IPS-18c (cell line): ENCODE data around the gene HNF1B.

Source experiments
- H3K4me3 ChIP-seq: 2 replicates; pipeline ENCODE4 v1.7.0; 2013; ENCODE audit warnings: low read depth, mild to moderate bottlenecking, low read length, moderate library complexity; ENCODE audit not compliant: insufficient read depth
- H3K9me3 ChIP-seq: one replicate; pipeline ENCODE4 v1.6.1; 2013; ENCODE audit warnings: mild to moderate bottlenecking, low read length, moderate library complexity; ENCODE audit not compliant: control insufficient read depth, insufficient read depth

Gene HNF1B

GRCh38 chr17:37671028-37671823 lies 73.6 kb downstream of the HNF1B start:
- no peaks in the 10 kb centered on the region for H3K9me3 ChIP-seq
- H3K4me3 ChIP-seq: no peak overlapping the region

- Histone ChIP-seq H3K9me3 (no peaks in the 10 kb centered on the region), H3K4me3 (no peak overlapping the region)
Observed at GRCh38 chr17:37667039-37667438, 77.8 kb downstream of the HNF1B start.

GRCh38 chr17:37664214-37664613 lies 80.6 kb downstream of the HNF1B start:
- H3K9me3 ChIP-seq: no peaks in the 10 kb centered on the region

GRCh38 chr17:37662353-37662752 lies 82.5 kb downstream of the HNF1B start:
- no peak overlapping the region for H3K4me3 ChIP-seq
- H3K9me3 ChIP-seq: no peaks in the 10 kb centered on the region

More at GRCh38 chr17:37664214-37664613, 80.6 kb downstream of the HNF1B start:
- no peak overlapping the region for H3K4me3 ChIP-seq

- H3K9me3 ChIP-seq: no peaks in the 10 kb centered on the region
Observed at GRCh38 chr17:37661400-37662014, 83.4 kb downstream of the HNF1B start.

GRCh38 chr17:37659925-37660324 lies 84.9 kb downstream of the HNF1B start:
- H3K4me3 ChIP-seq: no peak overlapping the region
- H3K9me3 ChIP-seq: no peaks in the 10 kb centered on the region

More at GRCh38 chr17:37661400-37662014, 83.4 kb downstream of the HNF1B start:
- H3K4me3 ChIP-seq: no peak overlapping the region

- Histone ChIP-seq H3K4me3 (no peak overlapping the region), H3K9me3 (no peaks in the 10 kb centered on the region)
Observed at GRCh38 chr17:37657202-37657601, 87.7 kb downstream of the HNF1B start.

GRCh38 chr17:37651849-37652248 lies 93.0 kb downstream of the HNF1B start:
- H3K4me3 ChIP-seq: no peak overlapping the region
- H3K9me3 ChIP-seq: no peaks in the 10 kb centered on the region

- Histone ChIP-seq H3K4me3 (no peak overlapping the region), H3K9me3 (no peaks in the 10 kb centered on the region)
Observed at GRCh38 chr17:37650419-37651003, 94.3 kb downstream of the HNF1B start.

- H3K4me3 ChIP-seq: no peak overlapping the region
- no peaks in the 10 kb centered on the region for H3K9me3 ChIP-seq
Observed at GRCh38 chr17:37648555-37648954, 96.3 kb downstream of the HNF1B start.

- no peaks in the 10 kb centered on the region for H3K9me3 ChIP-seq
Observed at GRCh38 chr17:37647856-37648255, 97.0 kb downstream of the HNF1B start.

GRCh38 chr17:37643869-37644268 lies 101.0 kb downstream of the HNF1B start:
- H3K9me3 ChIP-seq: no peaks in the 10 kb centered on the region
- H3K4me3 ChIP-seq: peak overlapping the region; percentile 88; the same call in 1 of the 2 replicates

More at GRCh38 chr17:37647856-37648255, 97.0 kb downstream of the HNF1B start:
- H3K4me3 ChIP-seq: no peak overlapping the region

GRCh38 chr17:37643118-37643766 lies 101.6 kb downstream of the HNF1B start, which contains the start of gene DDX52:
TSS of gene DDX52 (minus strand) at chr17:37643446. CDS start at chr17:37643420, 26 bp downstream.
- H3K4me3 ChIP-seq: peak within 1 kb of the TSS; percentile 88
- no peaks in the 10 kb centered on the region for H3K9me3 ChIP-seq

GRCh38 chr17:37642681-37643080 lies 102.2 kb downstream of the HNF1B start:
- H3K9me3 ChIP-seq: no peaks in the 10 kb centered on the region
- H3K4me3 ChIP-seq: peak overlapping the region; percentile 88

- Histone ChIP-seq H3K4me3 (no peak overlapping the region), H3K9me3 (no peaks in the 10 kb centered on the region)
Observed at GRCh38 chr17:37640015-37640414, 104.8 kb downstream of the HNF1B start.

GRCh38 chr17:37637956-37638355 lies 106.9 kb downstream of the HNF1B start:
- no peak overlapping the region for H3K4me3 ChIP-seq
- H3K9me3 ChIP-seq: peaks cover 2% of the 10 kb centered on the region
